HepG2 (cell line): ENCODE results near the gene ZNF425. TPM values are rescaled to one million over a fixed set of nuclear protein-coding genes. Genes with fewer than 3 reads are reported as not detected.

Source experiments
- ATAC-seq: fragments of 200-7000 bp; cut with Tn5 transposase; 3 replicates; pipeline ENCODE4 v1.9.1; 2020; ENCODE audit warnings: mild to moderate bottlenecking, moderate library complexity
- BruUV-seq: library from RNA; stranded (reverse); fragments of 400-500 nt; replicated peaks from 2 replicates; lab custom pipeline; 2021; lab: Mats Ljungman, UMichigan
- CTCF ChIA-PET: fragments of 300-600 bp; formaldehyde crosslinking; extraction: SDS; loops from one replicate; lab custom pipeline; 2021; ENCODE audit warnings: low total read pairs, inconsistent platforms, low intra/inter-chr PET ratio; lab: Yijun Ruan, JAX
- POLR2A ChIA-PET: fragments of 350-600 bp; sonication (Branson Sonifier 250); formaldehyde crosslinking; loops from one replicate; lab custom pipeline; 2020; ENCODE audit warnings: antibody characterized with exemption, inconsistent platforms; lab: Yijun Ruan, JAX
- DNase-seq: peaks from one replicate; pipeline ENCODE4 v3.0.0-alpha.2; 2015; ENCODE audit warnings: low spot score
- FAIRE-seq: peaks from 3 replicates; lab custom pipeline; 2011; peaks lifted over from hg19 to GRCh38; lab: Jason Lieb, UNC
- H2AFZ ChIP-seq: one replicate; pipeline ENCODE4 v1.6.1; 2011; ENCODE audit warnings: low read length, inconsistent platforms
- H3K27ac ChIP-seq: fragments of 300-600 bp; 3 replicates; pipeline ENCODE4 v1.8.0; 2011; ENCODE audit warnings: mixed run types, mild to moderate bottlenecking, mixed read lengths, low read length, inconsistent platforms; ENCODE audit not compliant: insufficient read depth; ENCODE audit errors: extremely low read length
- H3K27me3 ChIP-seq, 2 experiments: fragments of 200-600 bp in 1 of 2; 2 replicates in 1 of 2; 3 replicates in 1 of 2; pipeline versions ENCODE4 v1.6.0 to v1.8.0; 2011; ENCODE audit warnings: low read length in 2 of 2, mild to moderate bottlenecking in 2 of 2, moderate library complexity in 2 of 2, inconsistent platforms in 1 of 2; ENCODE audit not compliant: insufficient read depth in 2 of 2, control insufficient read depth in 1 of 2
- H3K36me3 ChIP-seq, 2 experiments: fragments of 200-600 bp in 1 of 2; replicated peaks in 1 of 2; 2 replicates in 1 of 2; 3 replicates in 1 of 2; pipeline versions ENCODE4 v1.5.1 to v1.8.0; 2011; ENCODE audit warnings: low read length in 2 of 2, inconsistent platforms in 1 of 2; ENCODE audit not compliant: insufficient read depth in 2 of 2, control insufficient read depth in 1 of 2
- H3K4me1 ChIP-seq: 2 replicates; pipeline ENCODE4 v1.5.1; 2012; ENCODE audit warnings: low read length, inconsistent platforms; ENCODE audit not compliant: insufficient read depth
- H3K4me2 ChIP-seq: 2 replicates; pipeline ENCODE4 v1.6.0; 2011; ENCODE audit warnings: low read depth, low read length, inconsistent platforms
- H3K4me3 ChIP-seq, 3 experiments: fragments of 200-600 bp in 1 of 3; sonication (generic), shearing (Covaris generic) in 1 of 3; replicated peaks in 1 of 3; 2 replicates each; pipeline ENCODE4 v1.5.1; 2011 to 2016; ENCODE audit warnings: low read length in 3 of 3, inconsistent platforms in 2 of 3, low read depth in 2 of 3, mild to moderate bottlenecking in 2 of 3, control low read depth in 1 of 3, mixed read lengths in 1 of 3; ENCODE audit not compliant: insufficient read depth in 1 of 3
- H3K79me2 ChIP-seq: one replicate; pipeline ENCODE4 v1.6.1; 2011; ENCODE audit warnings: low read length, inconsistent platforms; ENCODE audit not compliant: insufficient read depth
- H3K9ac ChIP-seq: 2 replicates; pipeline ENCODE4 v1.6.0; 2011; ENCODE audit warnings: mild to moderate bottlenecking, low read depth, low read length, inconsistent platforms; ENCODE audit not compliant: insufficient read depth
- H3K9me3 ChIP-seq: 2 replicates; pipeline ENCODE4 v1.5.1; 2012; ENCODE audit warnings: mild to moderate bottlenecking, low read length
- H4K20me1 ChIP-seq: 2 replicates; pipeline ENCODE4 v1.6.0; 2011; ENCODE audit warnings: inconsistent platforms, mild to moderate bottlenecking, low read length, moderate library complexity; ENCODE audit not compliant: insufficient read depth
- FOSL2 ChIP-seq: sonication (generic); formaldehyde crosslinking; IDR thresholded peaks from 2 replicates; pipeline ENCODE4 v1.4.0; 2020; ENCODE audit warnings: missing genetic modification reagents
- HHEX ChIP-seq: IDR thresholded peaks from 2 replicates; pipeline ENCODE4 v1.6.1; 2016; ENCODE audit warnings: control low read depth
- NBN ChIP-seq: fragments of 450-650 bp; conservative IDR thresholded peaks from 2 replicates; pipeline ENCODE4 v1.6.1; 2017
- RAD51 ChIP-seq: fragments of 450-650 bp; IDR thresholded peaks from 2 replicates; pipeline ENCODE4 v1.6.1; 2016; ENCODE audit warnings: borderline replicate concordance
- WIZ ChIP-seq: sonication (generic); formaldehyde crosslinking; IDR thresholded peaks from 2 replicates; pipeline ENCODE4 v1.5.1; 2020; ENCODE audit warnings: mild to moderate bottlenecking, missing genetic modification reagents
- ZNF121 ChIP-seq: sonication (generic); formaldehyde crosslinking; IDR thresholded peaks from 2 replicates; pipeline ENCODE4 v1.5.0; 2020; ENCODE audit warnings: mild to moderate bottlenecking, missing genetic modification reagents
- ZNF280B ChIP-seq: sonication (generic); formaldehyde crosslinking; IDR thresholded peaks from 2 replicates; pipeline ENCODE4 v1.5.0; 2020; ENCODE audit warnings: missing genetic modification reagents, mild to moderate bottlenecking, borderline replicate concordance
- WGBS: methylation state at CpG from one replicate; pipeline ENCODE4 v1.1.6; 2017; ENCODE audit warnings: low lambda C conversion rate; 5-methylcytosine and 5-hydroxymethylcytosine counted together
- in situ Hi-C: cut with HindIII; loops from 2 replicates; pipeline ENCODE4 v1.10.0; 2017; ENCODE audit warnings: low pct_unique_long_range_greater_than_20kb; ENCODE audit not compliant: extremely low pct_ligation_motif_present
- intact Hi-C: fragments of 100-400 bp; cut with micrococcal nuclease; formaldehyde crosslinking; loops from one replicate; pipeline ENCODE4 v1.10.0; 2022; ENCODE audit not compliant: unreplicated experiment
- polyA plus RNA-seq, 8 experiments: library from polyadenylated mRNA; depleted of rRNA in 3 of 8; stranded (reverse) in 7 of 8; unstranded in 1 of 8; fragments of >200 nt; fragmentation: Illumina TruSeq in 4 of 8; extraction: Trizol in 4 of 8; gene quantifications; 2 replicates each; pipeline versions ENCODE4 v1.2.1 to v1.2.3, GENCODE V29; 2011 to 2016; ENCODE audit warnings: low read depth in 4 of 8, missing spikeins in 1 of 8, mixed read lengths in 1 of 8; ENCODE audit not compliant: insufficient read depth in 1 of 8
- total RNA-seq, 5 experiments: library from RNA; depleted of rRNA; stranded (reverse); fragments of >200 nt; fragmentation: Illumina TruSeq; extraction: Trizol; gene quantifications; 2 replicates each; pipeline ENCODE4 v1.2.3, GENCODE V29; 2016; ENCODE audit warnings: low read depth in 1 of 5
- TF ChIP-seq, protein P1 (sequence below): sonication (generic); formaldehyde crosslinking; IDR thresholded peaks from 2 replicates; pipeline ENCODE4 v1.4.0; 2020; ENCODE audit warnings: missing genetic modification reagents

ZNF425 gene
- total and polyA plus RNA-seq, 2 of the 13 experiments (the other 11 are each of a cell fraction or from before 2014, with no cell fraction given): 0.51 to 1.1 TPM

DNA sequence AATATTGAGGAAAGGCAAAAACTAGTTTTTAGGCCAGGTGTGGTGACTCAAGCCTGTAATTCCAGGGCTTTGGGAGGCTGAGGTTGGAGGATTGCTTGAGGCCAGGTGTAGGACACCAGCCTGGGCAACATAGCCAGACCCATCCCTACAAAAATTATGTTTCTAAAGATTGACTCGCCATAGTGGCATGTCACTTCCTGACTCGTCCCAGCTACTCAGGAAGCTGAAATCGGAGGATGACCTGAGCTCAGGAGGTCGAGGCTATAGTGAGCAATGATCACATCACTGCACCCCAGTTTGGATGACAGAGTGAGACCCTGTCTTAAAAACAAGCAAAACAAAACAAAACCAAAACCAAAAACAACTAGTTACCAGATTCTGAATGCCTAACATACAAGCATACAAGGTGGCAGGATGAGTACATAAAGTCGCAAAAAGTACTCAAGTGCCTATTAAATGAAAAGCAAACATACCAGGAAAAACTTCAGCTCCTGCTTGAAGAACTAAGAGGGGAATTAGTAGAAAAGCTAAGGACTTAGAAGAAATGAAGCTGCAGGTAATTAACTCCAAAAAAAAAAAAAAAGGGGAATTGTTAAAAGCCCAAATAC is 35.2 kb upstream of the ZNF425 start:
- ChIA-PET POLR2A (no interaction called here), CTCF (no interaction called here)
- no peak for ATAC-seq
- 88% methylated on average over 5 of the region's 5 CpGs for WGBS
- Histone ChIP-seq H4K20me1 (no peaks in the 10 kb centered on the region), H3K27ac (no peak overlapping the region), H3K9ac (no peak overlapping the region), H3K9me3 (no peaks in the 10 kb centered on the region), H3K36me3 (peaks cover 7 to 39% of the 10 kb centered on the region in 2 experiments; a peak in 4 of 5 replicates), H3K4me1 (no peaks in the 10 kb centered on the region), H3K79me2 (no peaks in the 10 kb centered on the region), H3K27me3 (no peaks in the 10 kb centered on the region)
- FAIRE-seq: no peak
- BruUV-seq: no TSS peak
- in situ Hi-C loops: no loop called here
- TF ChIP-seq WIZ (no peak), HHEX (CRISPR knock-in tag) (no peak), NBN (no peak), ZNF121 (CRISPR knock-in tag) (peak; percentile 80; the same call in 1 of the 2 replicates), RAD51 (no peak), FOSL2 (CRISPR knock-in tag) (peak; percentile 53), ZNF280B (CRISPR knock-in tag) (no peak)
- TF ChIP-seq, protein P1, sequence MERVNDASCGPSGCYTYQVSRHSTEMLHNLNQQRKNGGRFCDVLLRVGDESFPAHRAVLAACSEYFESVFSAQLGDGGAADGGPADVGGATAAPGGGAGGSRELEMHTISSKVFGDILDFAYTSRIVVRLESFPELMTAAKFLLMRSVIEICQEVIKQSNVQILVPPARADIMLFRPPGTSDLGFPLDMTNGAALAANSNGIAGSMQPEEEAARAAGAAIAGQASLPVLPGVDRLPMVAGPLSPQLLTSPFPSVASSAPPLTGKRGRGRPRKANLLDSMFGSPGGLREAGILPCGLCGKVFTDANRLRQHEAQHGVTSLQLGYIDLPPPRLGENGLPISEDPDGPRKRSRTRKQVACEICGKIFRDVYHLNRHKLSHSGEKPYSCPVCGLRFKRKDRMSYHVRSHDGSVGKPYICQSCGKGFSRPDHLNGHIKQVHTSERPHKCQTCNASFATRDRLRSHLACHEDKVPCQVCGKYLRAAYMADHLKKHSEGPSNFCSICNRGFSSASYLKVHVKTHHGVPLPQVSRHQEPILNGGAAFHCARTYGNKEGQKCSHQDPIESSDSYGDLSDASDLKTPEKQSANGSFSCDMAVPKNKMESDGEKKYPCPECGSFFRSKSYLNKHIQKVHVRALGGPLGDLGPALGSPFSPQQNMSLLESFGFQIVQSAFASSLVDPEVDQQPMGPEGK (CRISPR knock-in tag): no peak
- TF ChIP-seq, all 625 proteins: peak for 2
- no peak for DNase-seq
- Histone ChIP-seq H2AFZ (no peak overlapping the region), H3K4me3 (no peak overlapping the region), H3K4me2 (no peak overlapping the region)
- intact Hi-C loops: no loop called here
